ENCODE results near the gene FAM81A. TPM values are rescaled to one million over a fixed set of nuclear protein-coding genes. Genes with fewer than 3 reads are reported as not detected.

The FAM81A gene
- total and polyA plus RNA-seq, 12 donors = 0.08 to 0.96 (median 0.28) TPM; not detected in 4

DNA sequence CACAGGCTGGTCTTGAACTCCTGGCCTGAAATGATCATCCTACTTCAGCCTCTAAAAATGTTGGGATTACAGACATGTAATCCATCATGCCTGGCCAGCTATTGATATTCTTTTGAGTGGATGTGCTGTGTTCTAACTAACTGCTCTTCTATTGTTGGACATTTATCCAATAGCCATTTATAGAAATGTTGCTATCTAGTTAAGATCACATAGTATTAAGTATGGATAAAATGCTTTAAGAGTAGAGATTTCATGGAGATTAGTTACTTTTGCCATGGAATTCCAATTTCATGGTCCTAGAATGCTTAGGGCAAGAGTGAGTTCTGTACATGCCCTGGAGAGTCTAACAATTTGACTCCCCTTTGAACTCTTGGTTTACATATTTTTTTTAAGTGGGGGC is 10.9 kb downstream of the FAM81A start:
- no peak for DNase-seq
- H3K4me3 ChIP-seq = no peak overlapping the region
- no peaks in the 10 kb centered on the region for H3K36me3 ChIP-seq (replicated peaks in 1 of 2)
- no peaks in the 10 kb centered on the region for H3K4me1 ChIP-seq (replicated peaks in 1 of 2)
- no peaks in the 10 kb centered on the region for H3K27me3 ChIP-seq
- TF ChIP-seq, protein P1, sequence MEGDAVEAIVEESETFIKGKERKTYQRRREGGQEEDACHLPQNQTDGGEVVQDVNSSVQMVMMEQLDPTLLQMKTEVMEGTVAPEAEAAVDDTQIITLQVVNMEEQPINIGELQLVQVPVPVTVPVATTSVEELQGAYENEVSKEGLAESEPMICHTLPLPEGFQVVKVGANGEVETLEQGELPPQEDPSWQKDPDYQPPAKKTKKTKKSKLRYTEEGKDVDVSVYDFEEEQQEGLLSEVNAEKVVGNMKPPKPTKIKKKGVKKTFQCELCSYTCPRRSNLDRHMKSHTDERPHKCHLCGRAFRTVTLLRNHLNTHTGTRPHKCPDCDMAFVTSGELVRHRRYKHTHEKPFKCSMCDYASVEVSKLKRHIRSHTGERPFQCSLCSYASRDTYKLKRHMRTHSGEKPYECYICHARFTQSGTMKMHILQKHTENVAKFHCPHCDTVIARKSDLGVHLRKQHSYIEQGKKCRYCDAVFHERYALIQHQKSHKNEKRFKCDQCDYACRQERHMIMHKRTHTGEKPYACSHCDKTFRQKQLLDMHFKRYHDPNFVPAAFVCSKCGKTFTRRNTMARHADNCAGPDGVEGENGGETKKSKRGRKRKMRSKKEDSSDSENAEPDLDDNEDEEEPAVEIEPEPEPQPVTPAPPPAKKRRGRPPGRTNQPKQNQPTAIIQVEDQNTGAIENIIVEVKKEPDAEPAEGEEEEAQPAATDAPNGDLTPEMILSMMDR (IDR thresholded peaks at IDR 0.05) = no peak
- no peak for TF ChIP-seq POLR2A (IDR thresholded peaks at IDR 0.05)
- intact Hi-C loops (cut with DNase I) = no loop called here
- no peaks in the 10 kb centered on the region for H3K9me3 ChIP-seq (replicated peaks in 1 of 3)
- H3K27ac ChIP-seq = no peak overlapping the region

DNA sequence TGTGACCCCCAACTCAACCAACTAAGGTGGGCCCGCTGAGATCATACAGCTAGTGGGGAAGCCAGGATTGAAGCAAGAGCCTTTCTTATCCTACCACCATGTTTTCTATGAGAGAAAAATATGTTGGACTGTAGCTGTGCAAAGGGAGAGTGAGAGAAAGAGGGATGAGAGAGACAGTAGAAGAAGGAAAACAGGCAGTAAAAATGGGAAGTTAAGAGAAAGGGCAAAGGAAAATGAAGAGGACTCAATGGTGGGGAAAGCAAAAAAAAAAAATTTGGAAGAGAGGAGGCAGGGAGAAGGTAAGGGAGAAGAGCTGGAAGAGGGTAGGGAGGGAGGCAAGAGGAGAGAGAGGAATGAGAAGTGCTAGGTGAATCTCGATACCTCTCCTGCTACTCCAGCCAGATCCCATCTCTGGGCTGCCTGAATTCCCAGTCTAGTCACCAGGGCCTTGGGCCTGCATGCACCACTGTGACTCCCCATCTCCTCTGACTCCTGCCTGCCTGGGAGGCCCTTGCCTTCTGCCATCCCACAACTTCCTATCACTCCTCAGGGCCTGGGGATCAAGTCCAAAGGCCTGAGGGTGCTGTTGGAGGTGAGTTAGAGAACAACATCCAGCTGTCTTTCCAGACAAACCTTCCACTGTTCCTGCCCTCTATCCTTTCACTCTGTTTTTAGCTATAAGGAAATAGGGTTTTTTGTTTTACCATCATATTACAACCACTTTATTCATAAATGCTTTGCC is 15.7 kb downstream of the FAM81A start:
- WGBS, 4 donors = 84 to 95% (median 93%) methylated on average over 2 of the region's 2 CpGs
- intact Hi-C loops (cut with DNase I) = no loop called here
- no peak for DNase-seq
- Histone ChIP-seq H3K27ac (no peak overlapping the region), H3K4me1 (replicated peaks in 1 of 2) (no peaks in the 10 kb centered on the region), H3K36me3 (replicated peaks in 1 of 2) (no peaks in the 10 kb centered on the region), H3K4me3 (no peak overlapping the region), H3K27me3 (no peaks in the 10 kb centered on the region), H3K9me3 (replicated peaks in 1 of 3) (no peaks in the 10 kb centered on the region)
- TF ChIP-seq POLR2A (IDR thresholded peaks at IDR 0.05) = no peak
- TF ChIP-seq, protein P1 (IDR thresholded peaks at IDR 0.05) = no peak

DNA sequence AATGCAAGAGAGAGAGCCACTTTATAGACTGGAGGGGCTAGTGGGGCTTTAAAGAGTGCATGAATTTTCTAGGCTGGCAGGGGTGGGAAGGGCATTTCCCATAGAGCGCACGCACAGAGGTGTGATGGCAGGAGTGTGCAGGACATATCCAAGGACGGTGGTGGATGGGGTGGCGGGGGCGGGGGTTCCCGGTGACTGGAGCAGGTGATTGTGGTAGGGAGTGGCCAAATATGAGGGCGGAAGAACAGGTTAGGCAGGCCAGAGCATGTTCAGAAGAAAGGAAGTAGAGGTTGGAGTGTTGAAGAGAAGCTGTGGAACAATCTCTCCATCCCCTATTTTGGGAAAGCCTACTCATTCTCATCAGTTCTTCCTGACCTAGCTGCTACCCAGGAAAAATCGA is 18.1 kb downstream of the FAM81A start:
- Histone ChIP-seq H3K27ac (no peak overlapping the region), H3K4me1 (replicated peaks in 1 of 2) (no peaks in the 10 kb centered on the region), H3K36me3 (replicated peaks in 1 of 2) (no peaks in the 10 kb centered on the region), H3K4me3 (no peak overlapping the region), H3K27me3 (no peaks in the 10 kb centered on the region), H3K9me3 (replicated peaks in 1 of 3) (no peaks in the 10 kb centered on the region)
- intact Hi-C loops (cut with DNase I) = no loop called here
- TF ChIP-seq, protein P1 (IDR thresholded peaks at IDR 0.05) = no peak
- TF ChIP-seq POLR2A (IDR thresholded peaks at IDR 0.05) = no peak
- 68 to 77% (median 74%) methylated on average over 8 of the region's 8 CpGs for WGBS, 4 donors
- DNase-seq = no peak

DNA sequence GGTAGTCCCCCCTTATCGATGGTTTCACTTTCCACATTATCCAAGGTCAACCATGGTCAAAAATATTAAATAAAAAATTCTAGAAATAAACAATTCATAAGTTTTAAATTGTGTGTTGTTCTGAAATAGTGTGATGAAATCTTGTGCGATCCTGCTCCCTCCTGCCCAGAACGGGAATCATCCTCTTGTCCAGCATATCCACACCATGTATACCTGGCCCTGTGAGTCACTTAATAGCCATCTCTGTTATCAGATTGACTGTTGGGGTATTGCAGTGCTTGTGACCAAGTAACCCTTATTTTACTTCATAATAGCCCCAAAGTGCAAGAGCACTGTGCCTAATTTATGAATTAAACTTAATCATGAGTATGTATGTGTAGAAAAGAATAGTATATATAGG is 19.1 kb downstream of the FAM81A start:
- no peaks in the 10 kb centered on the region for H3K9me3 ChIP-seq (replicated peaks in 1 of 3)
- H3K4me3 ChIP-seq = no peak overlapping the region
- no peak overlapping the region for H3K27ac ChIP-seq
- WGBS, 4 donors = 76 to 88% (median 79%) methylated on average over 3 of the region's 3 CpGs
- H3K4me1 ChIP-seq (replicated peaks in 1 of 2) = no peaks in the 10 kb centered on the region
- H3K36me3 ChIP-seq (replicated peaks in 1 of 2) = no peaks in the 10 kb centered on the region
- DNase-seq = no peak
- intact Hi-C loops (cut with DNase I) = no loop called here
- no peaks in the 10 kb centered on the region for H3K27me3 ChIP-seq
- TF ChIP-seq, protein P1 (IDR thresholded peaks at IDR 0.05) = no peak
- TF ChIP-seq POLR2A (IDR thresholded peaks at IDR 0.05) = no peak
